Suprapubic skin (tissue), 3 donors: ENCODE measurements around the gene PDE11A.

Source experiments
- EP300 ChIP-seq: sonication (generic); formaldehyde crosslinking; IDR thresholded peaks from one replicate; pipeline ENCODE4 v1.6.1; 2017; ENCODE audit warnings: antibody characterized with exemption
- POLR2A ChIP-seq, 2 donors: fragments of 450-650 bp; IDR thresholded peaks; one replicate each; pipeline ENCODE4 v1.6.1; 2017; ENCODE audit warnings: antibody characterized with exemption in 2 of 2, mild to moderate bottlenecking in 2 of 2, moderate library complexity in 2 of 2
- TF ChIP-seq, protein P1 (sequence below), 2 donors: fragments of 200-600 bp in 1 of 2; fragments of 450-650 bp in 1 of 2; sonication (generic) in 1 of 2; IDR thresholded peaks; one replicate each; pipeline ENCODE4 v1.5.1; 2016 to 2019; ENCODE audit warnings: antibody characterized with exemption in 2 of 2, mild to moderate bottlenecking in 1 of 2, moderate library complexity in 1 of 2

DNA sequence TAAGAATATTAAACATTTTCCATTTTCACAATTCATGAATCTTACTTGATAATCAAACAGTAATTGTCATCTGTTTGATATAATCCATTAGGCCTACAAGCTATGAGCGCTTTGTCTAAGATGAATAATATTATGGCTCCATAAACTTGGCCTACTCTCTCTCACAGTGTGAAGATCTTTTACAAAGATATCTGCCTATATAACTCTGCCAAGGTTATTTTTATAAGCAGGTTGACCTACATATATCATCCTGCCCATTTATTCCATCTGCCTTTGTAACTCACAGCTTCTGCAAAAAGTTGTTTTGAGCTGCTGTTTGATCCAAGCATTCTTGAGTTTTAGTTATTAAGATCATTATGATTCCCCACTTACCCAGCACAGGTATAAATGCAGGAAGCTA, 158.3 kb downstream of the PDE11A start:
- TF ChIP-seq, protein P1, sequence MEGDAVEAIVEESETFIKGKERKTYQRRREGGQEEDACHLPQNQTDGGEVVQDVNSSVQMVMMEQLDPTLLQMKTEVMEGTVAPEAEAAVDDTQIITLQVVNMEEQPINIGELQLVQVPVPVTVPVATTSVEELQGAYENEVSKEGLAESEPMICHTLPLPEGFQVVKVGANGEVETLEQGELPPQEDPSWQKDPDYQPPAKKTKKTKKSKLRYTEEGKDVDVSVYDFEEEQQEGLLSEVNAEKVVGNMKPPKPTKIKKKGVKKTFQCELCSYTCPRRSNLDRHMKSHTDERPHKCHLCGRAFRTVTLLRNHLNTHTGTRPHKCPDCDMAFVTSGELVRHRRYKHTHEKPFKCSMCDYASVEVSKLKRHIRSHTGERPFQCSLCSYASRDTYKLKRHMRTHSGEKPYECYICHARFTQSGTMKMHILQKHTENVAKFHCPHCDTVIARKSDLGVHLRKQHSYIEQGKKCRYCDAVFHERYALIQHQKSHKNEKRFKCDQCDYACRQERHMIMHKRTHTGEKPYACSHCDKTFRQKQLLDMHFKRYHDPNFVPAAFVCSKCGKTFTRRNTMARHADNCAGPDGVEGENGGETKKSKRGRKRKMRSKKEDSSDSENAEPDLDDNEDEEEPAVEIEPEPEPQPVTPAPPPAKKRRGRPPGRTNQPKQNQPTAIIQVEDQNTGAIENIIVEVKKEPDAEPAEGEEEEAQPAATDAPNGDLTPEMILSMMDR (IDR thresholded peaks at IDR 0.05), result no peak
- TF ChIP-seq POLR2A (IDR thresholded peaks at IDR 0.05), result no peak
- TF ChIP-seq EP300, result no peak
